HFF-Myc (cell line): ENCODE data around the gene WLS.

ENCODE experiments used
- DNase-seq: peaks from one replicate; pipeline ENCODE4 v3.0.0-alpha.2; 2011; ENCODE audit warnings: low read depth; ENCODE audit errors: extremely low read depth
- H3K4me3 ChIP-seq: replicated peaks from 2 replicates; pipeline ENCODE4 v1.5.1; 2011; ENCODE audit warnings: low read depth, mild to moderate bottlenecking, control low read depth, low read length
- TF ChIP-seq, protein P1 (sequence below): IDR thresholded peaks from 2 replicates; pipeline ENCODE4 v1.5.1; 2012; ENCODE audit warnings: mild to moderate bottlenecking, low read depth, low read length, control low read depth; ENCODE audit errors: missing control alignments

Gene WLS

DNA sequence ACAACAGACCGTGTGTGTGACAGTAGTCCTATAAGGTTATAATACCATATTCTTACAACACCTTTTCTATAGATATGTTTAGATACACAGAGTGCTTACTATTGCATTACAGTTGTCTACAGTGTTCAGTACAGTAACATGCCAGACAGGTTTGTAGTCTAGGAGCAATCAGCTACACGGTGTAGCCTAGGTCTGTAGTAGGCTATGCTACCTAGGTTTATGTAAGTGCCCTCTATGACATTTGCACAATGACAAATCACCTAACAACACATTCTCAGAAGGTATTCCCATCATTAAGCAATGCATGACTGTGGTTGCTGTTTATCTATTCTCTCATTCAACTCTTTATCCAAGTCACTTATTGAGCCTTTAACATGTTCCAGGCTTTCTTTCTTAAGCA, 1.8 kb upstream of the WLS start:
- TF ChIP-seq, protein P1, sequence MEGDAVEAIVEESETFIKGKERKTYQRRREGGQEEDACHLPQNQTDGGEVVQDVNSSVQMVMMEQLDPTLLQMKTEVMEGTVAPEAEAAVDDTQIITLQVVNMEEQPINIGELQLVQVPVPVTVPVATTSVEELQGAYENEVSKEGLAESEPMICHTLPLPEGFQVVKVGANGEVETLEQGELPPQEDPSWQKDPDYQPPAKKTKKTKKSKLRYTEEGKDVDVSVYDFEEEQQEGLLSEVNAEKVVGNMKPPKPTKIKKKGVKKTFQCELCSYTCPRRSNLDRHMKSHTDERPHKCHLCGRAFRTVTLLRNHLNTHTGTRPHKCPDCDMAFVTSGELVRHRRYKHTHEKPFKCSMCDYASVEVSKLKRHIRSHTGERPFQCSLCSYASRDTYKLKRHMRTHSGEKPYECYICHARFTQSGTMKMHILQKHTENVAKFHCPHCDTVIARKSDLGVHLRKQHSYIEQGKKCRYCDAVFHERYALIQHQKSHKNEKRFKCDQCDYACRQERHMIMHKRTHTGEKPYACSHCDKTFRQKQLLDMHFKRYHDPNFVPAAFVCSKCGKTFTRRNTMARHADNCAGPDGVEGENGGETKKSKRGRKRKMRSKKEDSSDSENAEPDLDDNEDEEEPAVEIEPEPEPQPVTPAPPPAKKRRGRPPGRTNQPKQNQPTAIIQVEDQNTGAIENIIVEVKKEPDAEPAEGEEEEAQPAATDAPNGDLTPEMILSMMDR, result no peak
- H3K4me3 ChIP-seq, result no peak overlapping the region
- no peak for DNase-seq

DNA sequence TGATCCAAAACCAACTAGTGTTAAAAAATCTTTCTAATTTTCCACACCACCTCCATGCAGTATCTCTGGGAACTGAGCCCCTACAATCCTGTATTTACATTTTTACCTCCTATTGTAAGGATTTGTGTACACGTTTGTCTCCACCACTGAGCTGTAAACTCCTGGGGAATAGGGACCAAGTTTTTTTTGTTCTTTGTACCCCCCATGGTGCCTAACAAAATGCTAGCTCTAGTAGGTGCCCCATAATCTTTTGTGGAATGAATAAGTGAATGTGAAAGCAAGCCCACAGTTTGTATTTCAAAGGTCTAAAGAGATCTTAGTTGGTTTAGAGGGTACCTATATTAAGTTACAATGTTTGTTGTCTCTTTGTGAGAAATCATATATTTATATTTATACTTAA, 879 bp upstream of the WLS start:
- peak overlapping the region; percentile 77 for H3K4me3 ChIP-seq
- DNase-seq, result no peak
- TF ChIP-seq, protein P1, result no peak

DNA sequence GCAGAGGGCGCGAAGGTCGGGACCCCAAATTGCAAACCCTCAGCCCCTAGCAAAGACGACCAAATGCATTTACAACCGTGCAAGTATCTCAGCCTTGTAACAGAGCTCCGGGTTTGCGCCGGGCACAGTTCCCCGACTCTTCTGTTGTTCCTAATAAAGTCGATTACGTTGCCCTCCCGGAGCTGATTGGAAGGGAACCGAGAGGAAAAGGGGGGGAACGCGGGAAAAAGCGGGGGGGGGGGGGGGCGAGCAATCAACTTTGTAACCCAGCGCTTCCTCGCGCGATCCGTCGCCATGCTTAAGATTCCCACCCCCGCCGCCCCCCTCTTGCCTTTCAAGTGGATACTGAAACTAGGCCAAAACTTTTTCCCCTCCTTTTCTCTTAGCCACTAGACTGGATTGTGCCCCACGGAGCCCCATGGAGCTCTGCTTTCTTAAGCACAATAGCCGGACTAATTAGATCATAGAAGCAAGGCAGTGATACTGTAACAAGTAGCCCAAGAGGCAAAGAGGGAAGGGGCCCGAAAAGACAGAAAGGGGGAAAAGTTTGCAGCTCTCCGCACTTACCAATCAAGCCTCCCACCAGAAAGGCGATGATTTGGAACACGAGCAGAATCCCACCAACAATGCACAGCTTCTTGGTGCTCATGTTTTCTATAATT, 565 bp downstream of the WLS start:
- H3K4me3 ChIP-seq, result peak overlapping the region; percentile 77
- DNase-seq, result no peak

DNA sequence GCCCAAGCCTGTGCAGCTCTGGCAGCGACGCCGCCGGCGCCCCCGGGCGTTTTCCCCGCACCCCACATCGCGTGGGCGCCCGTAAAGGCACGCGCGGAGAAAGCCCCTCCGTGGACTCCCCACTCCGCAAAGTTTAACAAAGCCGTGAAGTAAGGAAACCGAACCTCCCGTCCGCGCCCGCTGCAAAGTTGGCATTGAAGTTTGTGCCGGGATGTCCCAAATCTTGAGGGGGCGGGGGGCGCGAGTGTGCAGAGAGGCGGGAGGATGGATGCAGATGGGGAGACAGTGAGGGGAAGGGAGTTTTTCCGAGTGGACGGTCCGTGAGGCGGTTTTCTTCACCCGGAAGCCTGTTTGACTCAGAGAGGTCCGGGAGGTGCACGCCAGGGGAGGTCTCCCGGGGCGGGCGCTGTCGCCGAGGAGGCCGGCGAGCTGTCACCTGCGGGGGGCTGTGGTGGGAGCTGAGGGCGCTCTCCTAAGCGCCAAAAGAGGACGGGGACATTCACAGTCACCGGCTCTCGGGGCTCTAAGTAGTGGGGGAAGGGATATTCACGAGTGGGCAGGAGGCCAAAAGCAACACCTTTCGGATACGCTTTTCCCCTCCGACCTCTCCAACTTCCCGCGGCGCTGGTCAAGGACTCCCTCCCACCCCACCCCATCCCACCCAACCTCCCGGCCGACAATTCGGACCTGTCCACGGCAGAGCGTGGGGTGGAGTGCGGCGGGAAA, 1.3 kb downstream of the WLS start:
- H3K4me3 ChIP-seq, result peak overlapping the region; percentile 77
- no peak for DNase-seq
- TF ChIP-seq, protein P1, result no peak

More for the DNA sequence above, 565 bp downstream of the WLS start:
- TF ChIP-seq, protein P1, result no peak

DNA sequence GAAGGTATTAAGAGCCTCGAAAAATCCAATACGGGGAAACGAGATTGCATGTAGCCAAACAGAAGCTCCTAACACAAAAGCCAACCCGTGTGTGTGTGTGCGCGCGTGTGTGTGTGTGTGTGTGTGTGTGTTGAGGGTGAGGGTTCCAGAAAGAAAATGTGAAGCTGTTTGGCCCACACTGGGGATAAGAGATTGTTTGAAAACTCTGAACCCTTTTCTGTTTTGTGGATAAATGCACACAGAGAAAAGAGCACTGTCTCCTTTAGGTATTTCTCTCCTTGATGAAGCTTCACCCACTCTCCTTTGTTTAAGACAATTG, 1.9 kb downstream of the WLS start:
- DNase-seq, result no peak
- peak overlapping the region; percentile 77 for H3K4me3 ChIP-seq
- TF ChIP-seq, protein P1, result no peak

DNA sequence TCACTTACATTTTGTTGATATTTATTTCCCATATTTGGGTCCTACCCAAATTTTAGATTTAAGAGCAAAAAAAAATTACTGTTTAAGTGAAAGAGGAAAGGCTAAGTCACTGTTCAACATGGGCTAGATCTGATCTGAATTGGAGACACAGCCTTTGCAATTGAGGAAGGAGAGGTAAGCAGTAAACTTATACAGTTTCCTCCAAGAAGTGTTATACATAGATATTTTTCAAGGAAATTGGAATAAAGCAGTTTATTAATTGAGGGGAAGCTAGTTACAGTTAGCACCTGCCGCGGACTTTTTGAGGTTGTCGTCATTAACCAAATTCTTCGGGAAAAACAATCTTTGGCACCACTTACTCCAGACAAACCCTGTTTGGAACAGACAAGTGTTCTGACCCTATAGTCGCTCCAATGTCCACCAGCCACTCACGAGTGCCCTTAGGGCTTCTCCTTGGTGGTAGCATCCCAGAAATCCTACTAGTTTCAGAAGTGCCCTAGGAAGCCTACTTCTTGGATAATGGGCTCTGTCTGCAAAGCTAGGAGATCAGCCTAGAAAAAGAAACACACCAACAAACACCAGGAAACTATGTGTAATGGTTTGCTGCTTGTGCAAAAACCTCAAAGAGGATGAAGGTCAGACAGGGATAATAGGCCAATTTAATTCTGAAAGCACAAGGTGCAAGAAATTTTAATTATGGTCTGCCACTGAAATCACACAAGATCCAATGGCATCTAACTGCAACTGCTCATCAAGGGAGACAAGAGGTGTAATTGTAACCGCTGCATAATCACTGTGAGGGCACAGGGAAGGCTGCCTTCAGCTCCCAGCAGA, 2.5 kb downstream of the WLS start:
- TF ChIP-seq, protein P1, result no peak
- DNase-seq, result no peak
- peak overlapping the region; percentile 77 for H3K4me3 ChIP-seq
